Measurements from ENCODE around the gene OR5T3.
"Not testable (repeated sequence)": the region's sequence is repeated elsewhere in the genome, so short reads cannot be mapped to it uniquely, and the experiment has no call there.

The OR5T3 gene

DNA sequence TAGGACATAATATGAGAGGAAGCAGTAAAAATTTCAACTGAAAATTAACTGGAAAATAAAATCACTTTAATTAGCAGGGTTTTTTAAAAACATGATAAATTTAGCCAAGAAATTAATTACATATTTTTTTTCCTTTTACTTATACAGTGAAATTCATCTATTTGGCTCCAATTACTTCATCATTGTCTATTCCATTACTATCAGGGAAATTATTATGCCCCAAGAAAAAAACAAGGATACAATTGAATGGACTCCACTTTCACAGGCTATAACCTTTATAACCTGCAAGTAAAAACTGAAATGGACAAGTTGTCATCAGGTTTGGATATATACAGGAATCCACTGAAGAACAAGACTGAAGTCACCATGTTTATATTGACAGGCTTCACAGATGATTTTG lies at the start of gene OR5T3:
TSS of gene OR5T3 (plus strand) at position 301 of the 400 bp plus-strand sequence. CDS start at position 301, 0 bp downstream.
- DNase-seq (ENCODE audit: low read depth in 2 of 2), result no peak

GRCh38 chr11:56207790-56208189 lies 44.3 kb upstream of the OR5T3 start:
- DNase-seq (ENCODE audit: low read depth in 2 of 2), result no peak

DNA sequence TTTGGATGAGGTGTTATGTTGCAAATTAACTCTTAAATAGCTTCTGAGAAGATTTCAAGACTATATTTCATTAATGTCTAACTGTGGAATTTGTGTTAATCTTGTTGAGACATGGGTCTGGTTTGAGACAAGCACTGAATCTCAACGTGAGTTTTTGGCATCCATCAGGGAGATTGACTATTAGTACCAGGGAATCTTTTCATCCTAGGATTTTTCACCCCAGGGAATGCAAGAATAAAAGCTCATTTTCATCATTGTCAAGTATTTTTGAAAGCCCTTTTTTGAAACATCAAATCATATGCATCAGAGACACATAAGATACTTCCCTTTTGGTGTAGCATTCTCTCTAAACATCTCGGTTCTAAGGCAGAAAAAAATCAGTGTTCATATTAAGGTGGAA lies 37.5 kb upstream of the OR5T3 start:
- no peak for DNase-seq (ENCODE audit: low read depth in 2 of 2)

DNA sequence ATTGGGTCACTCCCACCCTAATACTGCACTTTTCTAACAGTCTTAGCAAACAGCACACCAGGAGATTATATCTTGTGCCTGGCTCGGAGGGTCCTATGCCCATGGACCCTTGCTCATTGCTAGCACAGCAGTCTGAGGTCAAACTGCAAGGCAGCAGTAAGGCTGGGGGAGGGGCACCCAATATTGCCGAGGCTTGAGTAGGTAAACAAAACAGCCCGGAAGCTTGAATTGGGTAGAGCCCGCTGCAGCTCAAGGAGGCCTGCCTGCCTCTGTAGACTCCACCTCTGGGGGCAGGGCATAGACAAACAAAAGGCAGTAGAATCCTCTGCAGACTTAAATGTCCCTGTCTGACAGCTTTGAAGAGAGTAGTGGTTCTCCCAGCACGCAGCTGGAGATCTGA lies 32.3 kb upstream of the OR5T3 start:
- not testable (repeated sequence) for DNase-seq (ENCODE audit: low read depth in 2 of 2)

GRCh38 chr11:56234155-56234554 lies 17.9 kb upstream of the OR5T3 start, which contains the start of gene OR5T2:
OR5T2 (minus strand) TSS chr11:56234255; CDS start chr11:56233062, 1,193 bp downstream.
- no peak for DNase-seq (ENCODE audit: low read depth in 2 of 2)

GRCh38 chr11:56271092-56271491 lies 19.0 kb downstream of the OR5T3 start:
- no peak for DNase-seq (ENCODE audit: low read depth in 2 of 2)

DNA sequence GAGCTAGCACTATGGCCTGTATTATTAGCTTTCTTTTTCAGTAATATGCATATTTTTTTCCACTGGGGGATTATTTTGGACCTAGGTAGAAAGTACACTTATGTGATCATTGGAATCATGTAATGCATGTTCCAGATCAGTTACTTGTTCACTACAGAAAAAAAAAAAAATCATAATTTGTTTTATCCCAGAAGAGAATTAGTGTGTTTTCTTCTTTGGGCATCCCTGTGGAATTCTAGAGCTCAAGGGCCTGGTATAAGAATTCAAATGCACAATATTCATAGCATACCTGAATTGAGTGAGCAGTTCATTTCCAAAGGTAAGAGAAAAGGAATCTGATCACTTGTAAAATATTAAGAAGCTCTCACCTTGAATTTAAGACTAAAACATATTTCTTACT lies 21.8 kb downstream of the OR5T3 start, which contains the start of gene OR5T1:
TSS of gene OR5T1 (plus strand) at position 301 of the 400 bp plus-strand sequence. CDS start 1,485 bp downstream, outside the sequence.
- no peak for DNase-seq (ENCODE audit: low read depth in 2 of 2)

DNA sequence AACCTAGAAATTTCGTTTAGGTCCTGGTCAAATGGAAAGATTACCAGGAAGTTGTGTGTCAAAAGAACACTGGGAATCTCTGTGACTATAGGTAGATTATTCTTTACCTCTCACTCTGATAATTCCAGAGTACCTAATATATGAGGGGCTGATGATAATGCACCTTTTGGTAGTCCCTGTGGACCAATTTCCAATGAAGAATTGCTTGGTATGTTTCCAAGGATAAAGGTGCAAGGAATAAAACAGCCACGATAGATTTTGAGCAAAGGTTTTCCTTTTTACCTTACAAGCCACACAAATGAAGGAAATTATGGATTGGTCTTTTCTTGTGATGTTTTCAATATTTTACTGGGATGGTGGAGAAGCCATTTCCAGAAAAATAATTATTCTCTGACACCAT lies 40.1 kb downstream of the OR5T3 start, which contains the start of gene OR8H1:
TSS of gene OR8H1 (minus strand) at position 101 of the 400 bp plus-strand sequence. CDS start 1,192 bp downstream, outside the sequence.
- no peak for DNase-seq (ENCODE audit: low read depth in 2 of 2)

DNA sequence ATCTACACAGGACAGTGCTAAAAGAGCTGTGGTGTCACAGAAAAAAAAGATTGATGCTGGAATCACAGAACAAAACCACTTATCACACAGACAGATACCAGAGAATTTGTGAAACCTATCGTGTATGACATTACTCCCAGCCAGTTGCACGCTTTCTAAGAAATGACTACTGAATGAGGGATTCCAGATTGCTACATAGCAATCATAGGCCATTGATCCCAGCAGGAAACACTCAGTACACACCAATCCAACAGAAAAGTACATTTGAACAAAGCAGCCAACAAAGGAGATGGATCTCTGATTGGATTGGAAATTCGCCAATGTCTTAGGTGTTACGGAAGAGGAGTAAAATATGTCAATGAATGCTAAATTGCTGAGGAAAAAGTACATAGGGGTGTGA lies 44.8 kb downstream of the OR5T3 start:
- no peak for DNase-seq (ENCODE audit: low read depth in 2 of 2)
